ENCODE results near the gene TMEM135. TPM values are rescaled to one million over a fixed set of nuclear protein-coding genes. Genes with fewer than 3 reads are reported as not detected.

TMEM135 gene
- total RNA-seq, 2 donors from 2014 or later, result 111 to 113 TPM

DNA sequence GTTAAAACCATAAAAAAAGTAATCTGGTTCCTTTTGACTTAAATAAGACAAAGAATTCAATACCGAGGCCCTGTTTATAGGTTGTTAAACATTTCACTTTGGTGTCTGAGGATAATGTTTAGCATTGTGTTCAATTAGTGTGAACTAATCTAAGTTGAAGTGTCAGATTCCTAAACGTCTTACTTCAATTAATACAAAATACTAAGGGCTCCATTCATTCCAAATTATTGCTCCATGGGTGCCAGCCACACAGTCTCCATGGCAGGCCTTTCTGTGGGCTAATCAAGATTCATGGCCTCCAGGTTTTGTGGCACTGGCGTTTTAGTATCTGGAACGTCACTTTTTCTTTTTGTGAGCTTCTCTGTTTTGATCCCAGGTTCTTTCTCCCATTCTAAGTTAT, 89.4 kb downstream of the TMEM135 start:
- Histone ChIP-seq H3K9me3 (ENCODE audit: control insufficient read depth, low read length) (peaks cover 18% of the 10 kb centered on the region), H3K27ac (ENCODE audit: low read depth, low read length) (no peak overlapping the region), H3K4me3 (ENCODE audit: low read length) (no peak overlapping the region), H3K36me3 (ENCODE audit: control insufficient read depth, insufficient read depth, low read length) (peaks cover 13% of the 10 kb centered on the region), H3K4me1 (ENCODE audit: control insufficient read depth, insufficient read depth, low read length) (peaks cover 5% of the 10 kb centered on the region), H3K9ac (ENCODE audit: extremely low read depth, low read length, poor library complexity, severe bottlenecking) (no peak overlapping the region), H3K27me3 (ENCODE audit: control insufficient read depth, insufficient read depth, low read length, poor library complexity, severe bottlenecking) (no peaks in the 10 kb centered on the region)
- H3K27ac Mint-ChIP-seq, result peak overlapping the region; percentile 80
- peaks cover 20% of the 10 kb centered on the region for H3K4me1 Mint-ChIP-seq
- peaks cover 13% of the 10 kb centered on the region for H3K36me3 Mint-ChIP-seq (ENCODE audit: low read depth)
- 79 to 90% methylated on average over 2 to 4 of the region's 4 CpGs for WGBS, 2 experiments (ENCODE audit: insufficient coverage in 1 of 2, insufficient read length in 1 of 2)
- no peak overlapping the region for H3K4me3 Mint-ChIP-seq
- no peaks in the 10 kb centered on the region for H3K27me3 Mint-ChIP-seq (ENCODE audit: insufficient read depth)
- DNase-seq, result no peak
- peaks cover 9% of the 10 kb centered on the region for H3K9me3 Mint-ChIP-seq
- TF ChIP-seq, protein P1, sequence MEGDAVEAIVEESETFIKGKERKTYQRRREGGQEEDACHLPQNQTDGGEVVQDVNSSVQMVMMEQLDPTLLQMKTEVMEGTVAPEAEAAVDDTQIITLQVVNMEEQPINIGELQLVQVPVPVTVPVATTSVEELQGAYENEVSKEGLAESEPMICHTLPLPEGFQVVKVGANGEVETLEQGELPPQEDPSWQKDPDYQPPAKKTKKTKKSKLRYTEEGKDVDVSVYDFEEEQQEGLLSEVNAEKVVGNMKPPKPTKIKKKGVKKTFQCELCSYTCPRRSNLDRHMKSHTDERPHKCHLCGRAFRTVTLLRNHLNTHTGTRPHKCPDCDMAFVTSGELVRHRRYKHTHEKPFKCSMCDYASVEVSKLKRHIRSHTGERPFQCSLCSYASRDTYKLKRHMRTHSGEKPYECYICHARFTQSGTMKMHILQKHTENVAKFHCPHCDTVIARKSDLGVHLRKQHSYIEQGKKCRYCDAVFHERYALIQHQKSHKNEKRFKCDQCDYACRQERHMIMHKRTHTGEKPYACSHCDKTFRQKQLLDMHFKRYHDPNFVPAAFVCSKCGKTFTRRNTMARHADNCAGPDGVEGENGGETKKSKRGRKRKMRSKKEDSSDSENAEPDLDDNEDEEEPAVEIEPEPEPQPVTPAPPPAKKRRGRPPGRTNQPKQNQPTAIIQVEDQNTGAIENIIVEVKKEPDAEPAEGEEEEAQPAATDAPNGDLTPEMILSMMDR (conservative IDR thresholded peaks at IDR 0.05), result no peak

- H3K27me3 Mint-ChIP-seq (ENCODE audit: insufficient read depth), result no peaks in the 10 kb centered on the region
- TF ChIP-seq, protein P1 (conservative IDR thresholded peaks at IDR 0.05), result no peak
- peaks cover 10% of the 10 kb centered on the region for H3K9me3 Mint-ChIP-seq
Measured at GRCh38 chr11:87128372-87128771, 90.6 kb downstream of the TMEM135 start.

GRCh38 chr11:87134524-87135106, 96.9 kb downstream of the TMEM135 start:
- Histone ChIP-seq H3K4me1 (ENCODE audit: control insufficient read depth, insufficient read depth, low read length) (no peaks in the 10 kb centered on the region), H3K27ac (ENCODE audit: low read depth, low read length) (no peak overlapping the region), H3K36me3 (ENCODE audit: control insufficient read depth, insufficient read depth, low read length) (peaks cover 58% of the 10 kb centered on the region), H3K4me3 (ENCODE audit: low read length) (no peak overlapping the region), H3K27me3 (ENCODE audit: control insufficient read depth, insufficient read depth, low read length, poor library complexity, severe bottlenecking) (no peaks in the 10 kb centered on the region), H3K9ac (ENCODE audit: extremely low read depth, low read length, poor library complexity, severe bottlenecking) (no peak overlapping the region), H3K9me3 (ENCODE audit: control insufficient read depth, low read length) (peaks cover 70% of the 10 kb centered on the region)
- DNase-seq, result no peak
- 86 to 88% methylated on average over 1 of the region's 1 CpG for WGBS, 2 experiments (ENCODE audit: insufficient coverage in 1 of 2, insufficient read length in 1 of 2)
- Mint-ChIP-seq H3K27me3 (ENCODE audit: insufficient read depth) (no peaks in the 10 kb centered on the region), H3K27ac (no peak overlapping the region), H3K36me3 (ENCODE audit: low read depth) (peaks cover 63% of the 10 kb centered on the region), H3K4me3 (no peak overlapping the region), H3K9me3 (peaks cover 32% of the 10 kb centered on the region), H3K4me1 (no peaks in the 10 kb centered on the region)
- TF ChIP-seq, protein P1 (conservative IDR thresholded peaks at IDR 0.05), result no peak

More at GRCh38 chr11:87128372-87128771, 90.6 kb downstream of the TMEM135 start:
- peaks cover 19% of the 10 kb centered on the region for H3K36me3 ChIP-seq (ENCODE audit: control insufficient read depth, insufficient read depth, low read length)
- no peak for DNase-seq
- no peak overlapping the region for H3K9ac ChIP-seq (ENCODE audit: extremely low read depth, low read length, poor library complexity, severe bottlenecking)
- Mint-ChIP-seq H3K4me3 (no peak overlapping the region), H3K36me3 (ENCODE audit: low read depth) (peaks cover 19% of the 10 kb centered on the region), H3K4me1 (peaks cover 20% of the 10 kb centered on the region), H3K27ac (peak overlapping the region; percentile 13)
- no peaks in the 10 kb centered on the region for H3K27me3 ChIP-seq (ENCODE audit: control insufficient read depth, insufficient read depth, low read length, poor library complexity, severe bottlenecking)
- peaks cover 5% of the 10 kb centered on the region for H3K4me1 ChIP-seq (ENCODE audit: control insufficient read depth, insufficient read depth, low read length)
- no peak overlapping the region for H3K27ac ChIP-seq (ENCODE audit: low read depth, low read length)
- peak overlapping the region; percentile 8 for H3K4me3 ChIP-seq (ENCODE audit: low read length)
- peaks cover 18% of the 10 kb centered on the region for H3K9me3 ChIP-seq (ENCODE audit: control insufficient read depth, low read length)
- 94% methylated on average over 1 of the region's 2 CpGs; no CpG with 5 or more reads in 1 of the 2 experiments for WGBS, 2 experiments (ENCODE audit: insufficient coverage in 1 of 2, insufficient read length in 1 of 2)

All from endodermal cell (in vitro differentiated cells).